ENCODE data around the gene EPHA6. TPM values are rescaled to one million over a fixed set of nuclear protein-coding genes. Genes with fewer than 3 reads are reported as not detected.

Gene EPHA6
- total RNA-seq, 1 experiment from 2014 or later = 2.7 TPM

- no peak overlapping the region for H3K27ac Mint-ChIP-seq (ENCODE audit: unreplicated experiment)
- intact Hi-C loops (cut with micrococcal nuclease; ENCODE audit: unreplicated experiment) = no loop called here
- peaks cover 3% of the 10 kb centered on the region for H3K27me3 Mint-ChIP-seq (ENCODE audit: insufficient read depth, unreplicated experiment)
- TF ChIP-seq, protein P1, sequence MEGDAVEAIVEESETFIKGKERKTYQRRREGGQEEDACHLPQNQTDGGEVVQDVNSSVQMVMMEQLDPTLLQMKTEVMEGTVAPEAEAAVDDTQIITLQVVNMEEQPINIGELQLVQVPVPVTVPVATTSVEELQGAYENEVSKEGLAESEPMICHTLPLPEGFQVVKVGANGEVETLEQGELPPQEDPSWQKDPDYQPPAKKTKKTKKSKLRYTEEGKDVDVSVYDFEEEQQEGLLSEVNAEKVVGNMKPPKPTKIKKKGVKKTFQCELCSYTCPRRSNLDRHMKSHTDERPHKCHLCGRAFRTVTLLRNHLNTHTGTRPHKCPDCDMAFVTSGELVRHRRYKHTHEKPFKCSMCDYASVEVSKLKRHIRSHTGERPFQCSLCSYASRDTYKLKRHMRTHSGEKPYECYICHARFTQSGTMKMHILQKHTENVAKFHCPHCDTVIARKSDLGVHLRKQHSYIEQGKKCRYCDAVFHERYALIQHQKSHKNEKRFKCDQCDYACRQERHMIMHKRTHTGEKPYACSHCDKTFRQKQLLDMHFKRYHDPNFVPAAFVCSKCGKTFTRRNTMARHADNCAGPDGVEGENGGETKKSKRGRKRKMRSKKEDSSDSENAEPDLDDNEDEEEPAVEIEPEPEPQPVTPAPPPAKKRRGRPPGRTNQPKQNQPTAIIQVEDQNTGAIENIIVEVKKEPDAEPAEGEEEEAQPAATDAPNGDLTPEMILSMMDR (IDR thresholded peaks at IDR 0.05; ENCODE audit: insufficient read depth in 1 of 2, low read depth in 1 of 2, low read length in 1 of 2, severe bottlenecking in 1 of 2, unreplicated experiment in 1 of 2) = no peak
- no peak overlapping the region for H3K4me3 Mint-ChIP-seq (ENCODE audit: unreplicated experiment)
- no TSS peak for BruUV-seq (replicated peaks)
- no peak for DNase-seq
- peaks cover 8% of the 10 kb centered on the region for H3K4me1 Mint-ChIP-seq (ENCODE audit: low read depth, unreplicated experiment)
- no peaks in the 10 kb centered on the region for H3K36me3 Mint-ChIP-seq (ENCODE audit: insufficient read depth, unreplicated experiment)
- Histone ChIP-seq H3K27me3 (replicated peaks; ENCODE audit: control insufficient read depth, insufficient read depth, low read length) (no peaks in the 10 kb centered on the region), H3K4me3 (ENCODE audit: low read depth, low read length) (no peak overlapping the region), H3K9me3 (no peaks in the 10 kb centered on the region), H3K36me3 (ENCODE audit: control insufficient read depth, insufficient read depth, low read length) (no peaks in the 10 kb centered on the region), H3K4me1 (no peaks in the 10 kb centered on the region)
- POLR2A ChIA-PET = interaction anchor here (0.6 kb wide), 1 partner anchor 45 kb away, joined by 3 read pairs; no protein-coding TSS in a partner anchor
- H3K9me3 Mint-ChIP-seq (ENCODE audit: unreplicated experiment) = no peaks in the 10 kb centered on the region
- CTCF ChIA-PET = no interaction called here
Measured at GRCh38 chr3:96958856-96959255, 144.5 kb downstream of the EPHA6 start.

DNA sequence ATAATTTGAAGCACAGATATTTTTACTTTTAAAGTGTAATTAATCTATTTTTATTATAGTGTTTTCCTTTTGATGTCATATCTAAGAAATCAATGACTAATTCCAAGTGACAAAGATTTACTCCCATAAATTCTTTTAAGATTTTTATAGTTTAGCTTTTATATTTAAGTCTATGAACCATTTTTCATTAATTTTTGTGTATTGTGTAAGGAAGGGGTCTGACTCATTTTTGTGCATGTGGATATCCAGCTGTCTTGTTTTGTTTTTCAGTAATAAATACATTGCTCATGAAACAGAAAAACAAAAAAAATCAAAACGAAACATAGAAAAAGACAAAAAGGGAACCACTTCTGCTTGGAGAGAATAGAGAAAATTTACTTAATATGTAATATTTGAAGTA is 145.1 kb downstream of the EPHA6 start:
- no peaks in the 10 kb centered on the region for H3K9me3 Mint-ChIP-seq (ENCODE audit: unreplicated experiment)
- no peaks in the 10 kb centered on the region for H3K27me3 Mint-ChIP-seq (ENCODE audit: insufficient read depth, unreplicated experiment)
- TF ChIP-seq, protein P1 (IDR thresholded peaks at IDR 0.05; ENCODE audit: insufficient read depth in 1 of 2, low read depth in 1 of 2, low read length in 1 of 2, severe bottlenecking in 1 of 2, unreplicated experiment in 1 of 2) = no peak
- no peak overlapping the region for H3K4me3 ChIP-seq (ENCODE audit: low read depth, low read length)
- no peaks in the 10 kb centered on the region for H3K36me3 ChIP-seq (ENCODE audit: control insufficient read depth, insufficient read depth, low read length)
- ChIA-PET POLR2A (interaction anchor here (0.6 kb wide), 1 partner anchor 46 kb away, joined by 3 read pairs; no protein-coding TSS in a partner anchor), CTCF (no interaction called here)
- no peaks in the 10 kb centered on the region for H3K4me1 ChIP-seq
- peaks cover 8% of the 10 kb centered on the region for H3K4me1 Mint-ChIP-seq (ENCODE audit: low read depth, unreplicated experiment)
- DNase-seq = no peak
- no peak overlapping the region for H3K4me3 Mint-ChIP-seq (ENCODE audit: unreplicated experiment)
- intact Hi-C loops (cut with micrococcal nuclease; ENCODE audit: unreplicated experiment) = no loop called here
- no peaks in the 10 kb centered on the region for H3K27me3 ChIP-seq (replicated peaks; ENCODE audit: control insufficient read depth, insufficient read depth, low read length)
- no peaks in the 10 kb centered on the region for H3K36me3 Mint-ChIP-seq (ENCODE audit: insufficient read depth, unreplicated experiment)
- H3K27ac Mint-ChIP-seq (ENCODE audit: unreplicated experiment) = no peak overlapping the region
- H3K9me3 ChIP-seq = no peaks in the 10 kb centered on the region
- BruUV-seq (replicated peaks) = no TSS peak

DNA sequence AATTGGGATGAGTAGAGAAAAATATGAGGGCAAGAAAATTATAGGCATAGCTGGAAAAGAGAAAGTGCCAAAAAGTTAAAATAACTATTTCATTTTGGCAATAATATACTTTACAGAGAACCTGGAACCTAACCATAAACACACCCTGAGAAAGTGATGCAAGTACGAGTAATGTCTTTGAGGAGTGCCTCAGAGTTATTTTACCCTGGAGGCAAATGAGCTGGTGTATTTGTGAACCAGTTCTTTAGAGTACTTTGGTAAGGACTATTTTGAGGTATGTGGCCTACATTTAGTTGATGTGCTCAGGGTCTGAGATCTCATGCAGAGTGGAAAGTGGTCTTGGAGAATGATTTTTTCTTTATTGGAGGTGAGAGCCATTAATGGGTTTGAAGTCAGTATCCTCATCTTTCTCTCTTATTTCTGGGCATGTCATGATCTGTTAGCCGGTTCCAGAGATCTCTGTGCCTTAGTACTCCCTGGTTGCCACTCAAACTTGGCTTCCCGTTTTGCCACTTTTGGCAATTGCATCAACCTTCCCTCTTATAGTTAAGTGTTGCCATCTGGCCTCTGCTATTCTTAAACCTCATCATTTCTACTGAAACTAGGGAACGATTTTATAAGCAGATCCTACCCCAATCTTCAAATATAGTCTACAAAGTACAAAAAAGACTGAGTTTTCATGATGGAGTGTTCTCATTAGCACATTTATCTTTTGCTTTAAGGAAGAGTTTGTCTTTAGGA is 145.7 kb downstream of the EPHA6 start:
- Histone ChIP-seq H3K4me1 (no peaks in the 10 kb centered on the region), H3K4me3 (ENCODE audit: low read depth, low read length) (no peak overlapping the region), H3K36me3 (ENCODE audit: control insufficient read depth, insufficient read depth, low read length) (no peaks in the 10 kb centered on the region), H3K9me3 (no peaks in the 10 kb centered on the region), H3K27me3 (replicated peaks; ENCODE audit: control insufficient read depth, insufficient read depth, low read length) (no peaks in the 10 kb centered on the region)
- ChIA-PET CTCF (no interaction called here), POLR2A (no interaction called here)
- Mint-ChIP-seq H3K27me3 (ENCODE audit: insufficient read depth, unreplicated experiment) (no peaks in the 10 kb centered on the region), H3K4me1 (ENCODE audit: low read depth, unreplicated experiment) (peaks cover 8% of the 10 kb centered on the region), H3K27ac (ENCODE audit: unreplicated experiment) (no peak overlapping the region), H3K4me3 (ENCODE audit: unreplicated experiment) (no peak overlapping the region), H3K36me3 (ENCODE audit: insufficient read depth, unreplicated experiment) (no peaks in the 10 kb centered on the region), H3K9me3 (ENCODE audit: unreplicated experiment) (no peaks in the 10 kb centered on the region)
- intact Hi-C loops (cut with micrococcal nuclease; ENCODE audit: unreplicated experiment) = no loop called here
- BruUV-seq (replicated peaks) = no TSS peak
- TF ChIP-seq, protein P1 (IDR thresholded peaks at IDR 0.05; ENCODE audit: insufficient read depth in 1 of 2, low read depth in 1 of 2, low read length in 1 of 2, severe bottlenecking in 1 of 2, unreplicated experiment in 1 of 2) = no peak
- DNase-seq = peak in 1 of 2 experiments; percentile 22

Measured in Caco-2 (cell line).